ENCODE data around the gene SP3. TPM values are rescaled to one million over a fixed set of nuclear protein-coding genes. Genes with fewer than 3 reads are reported as not detected.

SP3 gene
- total RNA-seq, 1 donor: 113 TPM

GRCh38 chr2:173972636-173973035 is 7.5 kb upstream of the SP3 start:
- Histone ChIP-seq H3K4me1 (ENCODE audit: insufficient read depth, low read length) (peaks cover 15% of the 10 kb centered on the region), H3K36me3 (ENCODE audit: insufficient read depth, low read length) (no peaks in the 10 kb centered on the region), H3K4me3 (ENCODE audit: insufficient read depth, low read length) (no peak overlapping the region), H4K20me1 (ENCODE audit: insufficient read depth, low read length) (no peaks in the 10 kb centered on the region), H3K79me2 (ENCODE audit: insufficient read depth, low read length) (no peaks in the 10 kb centered on the region), H3K27ac (ENCODE audit: low read depth, low read length) (no peak overlapping the region), H3K27me3 (ENCODE audit: insufficient read depth, low read length) (no peaks in the 10 kb centered on the region), H3K4me2 (ENCODE audit: insufficient read depth, low read length) (no peak overlapping the region), H3K9me3 (ENCODE audit: low read depth, low read length) (no peaks in the 10 kb centered on the region), H2AFZ (ENCODE audit: low read length) (no peak overlapping the region)
- no peak for TF ChIP-seq CTCF (IDR thresholded peaks at IDR 0.05; ENCODE audit: extremely low read depth, low read depth, low read length)
- DNase-seq (ENCODE audit: insufficient read length, low spot score, missing footprints): no peak

GRCh38 chr2:173972165-173972564 is 7.0 kb upstream of the SP3 start:
- Histone ChIP-seq H3K4me3 (ENCODE audit: insufficient read depth, low read length) (no peak overlapping the region), H3K4me1 (ENCODE audit: insufficient read depth, low read length) (peaks cover 15% of the 10 kb centered on the region), H2AFZ (ENCODE audit: low read length) (no peak overlapping the region), H3K4me2 (ENCODE audit: insufficient read depth, low read length) (no peak overlapping the region), H3K27me3 (ENCODE audit: insufficient read depth, low read length) (no peaks in the 10 kb centered on the region), H3K79me2 (ENCODE audit: insufficient read depth, low read length) (peaks cover 1% of the 10 kb centered on the region), H3K9me3 (ENCODE audit: low read depth, low read length) (no peaks in the 10 kb centered on the region), H3K36me3 (ENCODE audit: insufficient read depth, low read length) (no peaks in the 10 kb centered on the region), H4K20me1 (ENCODE audit: insufficient read depth, low read length) (no peaks in the 10 kb centered on the region), H3K27ac (ENCODE audit: low read depth, low read length) (no peak overlapping the region)
- DNase-seq (ENCODE audit: insufficient read length, low spot score, missing footprints): no peak
- no peak for TF ChIP-seq CTCF (IDR thresholded peaks at IDR 0.05; ENCODE audit: extremely low read depth, low read depth, low read length)

GRCh38 chr2:173970516-173970924 is 5.3 kb upstream of the SP3 start:
- H3K4me2 ChIP-seq (ENCODE audit: insufficient read depth, low read length): no peak overlapping the region
- peaks cover 27% of the 10 kb centered on the region for H3K4me1 ChIP-seq (ENCODE audit: insufficient read depth, low read length)
- no peaks in the 10 kb centered on the region for H4K20me1 ChIP-seq (ENCODE audit: insufficient read depth, low read length)
- H3K4me3 ChIP-seq (ENCODE audit: insufficient read depth, low read length): no peak overlapping the region
- H3K27me3 ChIP-seq (ENCODE audit: insufficient read depth, low read length): no peaks in the 10 kb centered on the region
- no peaks in the 10 kb centered on the region for H3K36me3 ChIP-seq (ENCODE audit: insufficient read depth, low read length)
- no peak for DNase-seq (ENCODE audit: insufficient read length, low spot score, missing footprints)
- H2AFZ ChIP-seq (ENCODE audit: low read length): no peak overlapping the region
- no peaks in the 10 kb centered on the region for H3K9me3 ChIP-seq (ENCODE audit: low read depth, low read length)
- no peak overlapping the region for H3K27ac ChIP-seq (ENCODE audit: low read depth, low read length)
- TF ChIP-seq CTCF (IDR thresholded peaks at IDR 0.05; ENCODE audit: extremely low read depth, low read depth, low read length): no peak
- peaks cover 8% of the 10 kb centered on the region for H3K79me2 ChIP-seq (ENCODE audit: insufficient read depth, low read length)

GRCh38 chr2:173969886-173970285 is 4.7 kb upstream of the SP3 start:
- Histone ChIP-seq H3K27me3 (ENCODE audit: insufficient read depth, low read length) (no peaks in the 10 kb centered on the region), H3K4me3 (ENCODE audit: insufficient read depth, low read length) (no peak overlapping the region), H3K4me1 (ENCODE audit: insufficient read depth, low read length) (peaks cover 27% of the 10 kb centered on the region), H3K79me2 (ENCODE audit: insufficient read depth, low read length) (peaks cover 8% of the 10 kb centered on the region), H3K9me3 (ENCODE audit: low read depth, low read length) (no peaks in the 10 kb centered on the region), H3K36me3 (ENCODE audit: insufficient read depth, low read length) (no peaks in the 10 kb centered on the region), H3K27ac (ENCODE audit: low read depth, low read length) (no peak overlapping the region), H3K4me2 (ENCODE audit: insufficient read depth, low read length) (no peak overlapping the region), H4K20me1 (ENCODE audit: insufficient read depth, low read length) (no peaks in the 10 kb centered on the region), H2AFZ (ENCODE audit: low read length) (no peak overlapping the region)
- TF ChIP-seq CTCF (IDR thresholded peaks at IDR 0.05; ENCODE audit: extremely low read depth, low read depth, low read length): no peak
- DNase-seq (ENCODE audit: insufficient read length, low spot score, missing footprints): no peak
